ENCODE data around the gene PLEKHG3.
A peak's percentile ranks its signal among the peaks of the same experiment; 100 is the strongest.

PLEKHG3 gene

DNA sequence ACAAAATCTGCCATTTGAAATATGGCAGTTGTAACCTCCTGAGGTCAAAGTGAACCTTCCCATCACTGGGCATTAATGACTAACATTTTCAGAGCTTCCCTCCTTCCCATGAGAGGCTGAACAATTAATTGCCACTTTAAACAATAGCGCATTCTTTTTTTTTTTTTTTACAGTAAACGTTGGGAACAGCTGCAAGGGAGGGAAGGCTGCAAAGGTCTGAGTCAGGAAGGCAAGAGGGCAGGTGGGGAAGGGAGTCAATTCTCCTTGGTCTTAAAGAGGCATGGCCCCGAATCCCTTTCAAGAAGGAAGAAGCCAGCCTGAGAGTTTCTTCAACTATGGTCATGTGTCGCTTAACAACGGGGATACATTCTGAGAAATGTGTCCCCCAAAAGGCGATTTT is 41.0 kb upstream of the PLEKHG3 start:
- Mint-ChIP-seq H3K27me3 (ENCODE audit: low read depth, poor library complexity) (no peaks in the 10 kb centered on the region), H3K9me3 (peaks cover 12% of the 10 kb centered on the region), H3K4me1 (peaks cover 8% of the 10 kb centered on the region), H3K36me3 (ENCODE audit: low read depth) (no peaks in the 10 kb centered on the region), H3K4me3 (no peak overlapping the region), H3K27ac (no peak overlapping the region)
- DNase-seq = no peak
- TF ChIP-seq, protein P1, sequence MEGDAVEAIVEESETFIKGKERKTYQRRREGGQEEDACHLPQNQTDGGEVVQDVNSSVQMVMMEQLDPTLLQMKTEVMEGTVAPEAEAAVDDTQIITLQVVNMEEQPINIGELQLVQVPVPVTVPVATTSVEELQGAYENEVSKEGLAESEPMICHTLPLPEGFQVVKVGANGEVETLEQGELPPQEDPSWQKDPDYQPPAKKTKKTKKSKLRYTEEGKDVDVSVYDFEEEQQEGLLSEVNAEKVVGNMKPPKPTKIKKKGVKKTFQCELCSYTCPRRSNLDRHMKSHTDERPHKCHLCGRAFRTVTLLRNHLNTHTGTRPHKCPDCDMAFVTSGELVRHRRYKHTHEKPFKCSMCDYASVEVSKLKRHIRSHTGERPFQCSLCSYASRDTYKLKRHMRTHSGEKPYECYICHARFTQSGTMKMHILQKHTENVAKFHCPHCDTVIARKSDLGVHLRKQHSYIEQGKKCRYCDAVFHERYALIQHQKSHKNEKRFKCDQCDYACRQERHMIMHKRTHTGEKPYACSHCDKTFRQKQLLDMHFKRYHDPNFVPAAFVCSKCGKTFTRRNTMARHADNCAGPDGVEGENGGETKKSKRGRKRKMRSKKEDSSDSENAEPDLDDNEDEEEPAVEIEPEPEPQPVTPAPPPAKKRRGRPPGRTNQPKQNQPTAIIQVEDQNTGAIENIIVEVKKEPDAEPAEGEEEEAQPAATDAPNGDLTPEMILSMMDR (IDR thresholded peaks at IDR 0.05) = no peak

DNA sequence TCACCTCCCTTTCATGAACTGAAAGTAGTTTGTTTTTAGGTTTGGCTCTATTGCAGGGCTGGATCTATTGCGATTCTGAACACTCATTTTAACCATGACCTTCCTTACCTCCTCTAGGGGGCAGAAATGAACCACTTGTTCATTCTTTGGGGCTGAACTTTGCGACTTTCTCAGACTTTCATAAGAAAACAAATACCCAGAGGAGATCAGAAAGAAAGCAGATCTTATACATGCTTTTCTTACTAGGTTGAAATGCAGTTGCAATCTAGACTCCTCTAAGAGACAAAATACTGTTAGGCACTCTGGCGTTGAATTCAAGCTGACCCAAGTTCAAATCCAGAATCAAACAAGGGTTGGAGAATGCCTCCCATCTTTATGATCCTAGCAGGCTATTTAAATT is 32.6 kb upstream of the PLEKHG3 start:
- TF ChIP-seq, protein P1 (IDR thresholded peaks at IDR 0.05) = peak; percentile 59

GRCh38 chr14:64673316-64673715 is 30.9 kb upstream of the PLEKHG3 start:
- Mint-ChIP-seq H3K36me3 (ENCODE audit: low read depth) (no peaks in the 10 kb centered on the region), H3K9me3 (no peaks in the 10 kb centered on the region), H3K4me3 (no peak overlapping the region), H3K27ac (peak overlapping the region; percentile 57), H3K4me1 (peaks cover 28% of the 10 kb centered on the region), H3K27me3 (ENCODE audit: low read depth, poor library complexity) (peaks cover 4% of the 10 kb centered on the region)
- no peak for DNase-seq
- TF ChIP-seq, protein P1 (IDR thresholded peaks at IDR 0.05) = no peak

More for the DNA sequence above, 32.6 kb upstream of the PLEKHG3 start:
- Mint-ChIP-seq H3K27me3 (ENCODE audit: low read depth, poor library complexity) (no peaks in the 10 kb centered on the region), H3K4me1 (peaks cover 22% of the 10 kb centered on the region), H3K4me3 (no peak overlapping the region), H3K27ac (no peak overlapping the region), H3K9me3 (no peaks in the 10 kb centered on the region), H3K36me3 (ENCODE audit: low read depth) (no peaks in the 10 kb centered on the region)
- no peak for DNase-seq

DNA sequence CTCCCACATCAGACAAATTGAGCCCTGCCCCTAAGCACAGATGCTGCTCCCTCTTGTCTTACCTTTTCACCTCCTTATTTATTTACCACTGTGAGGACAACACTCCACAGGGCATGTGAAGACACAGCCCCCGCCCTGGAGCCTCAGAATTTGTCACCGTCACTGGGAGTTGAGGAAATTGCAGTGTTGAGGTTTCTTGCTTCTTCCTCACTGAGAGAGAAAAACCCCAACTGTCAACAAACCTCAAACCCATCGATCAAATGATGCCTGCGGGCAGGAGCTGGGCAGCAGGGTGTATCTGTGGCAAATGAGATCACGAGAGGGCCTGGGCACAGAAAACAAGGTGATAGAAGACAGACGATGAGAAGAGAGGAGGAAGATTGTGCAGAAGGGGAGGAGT is 30.5 kb upstream of the PLEKHG3 start:
- Mint-ChIP-seq H3K36me3 (ENCODE audit: low read depth) (no peaks in the 10 kb centered on the region), H3K4me1 (peaks cover 28% of the 10 kb centered on the region), H3K27ac (no peak overlapping the region), H3K9me3 (no peaks in the 10 kb centered on the region), H3K27me3 (ENCODE audit: low read depth, poor library complexity) (peaks cover 4% of the 10 kb centered on the region), H3K4me3 (no peak overlapping the region)
- TF ChIP-seq, protein P1 (IDR thresholded peaks at IDR 0.05) = no peak
- DNase-seq = no peak

DNA sequence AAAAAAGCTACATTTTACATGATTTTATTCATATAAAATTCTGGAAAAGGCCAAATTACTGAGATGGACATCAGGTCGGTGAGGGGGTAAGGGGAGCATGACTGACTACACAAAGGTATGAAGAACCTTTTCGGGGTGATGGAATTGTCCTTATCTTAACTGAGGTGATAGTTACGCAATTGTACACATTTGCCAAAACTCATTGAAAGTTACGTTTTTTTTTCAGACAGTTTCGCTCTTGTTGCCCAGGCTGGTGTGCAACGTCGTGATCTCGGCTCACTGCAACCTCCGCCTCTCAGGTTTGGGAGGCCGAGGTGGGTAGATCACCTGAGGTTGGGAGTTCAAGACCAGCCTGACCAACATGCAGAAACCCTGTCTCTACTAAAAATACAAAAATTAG is 29.4 kb upstream of the PLEKHG3 start:
- TF ChIP-seq, protein P1 (IDR thresholded peaks at IDR 0.05) = no peak
- no peaks in the 10 kb centered on the region for H3K36me3 Mint-ChIP-seq (ENCODE audit: low read depth)
- peaks cover 4% of the 10 kb centered on the region for H3K27me3 Mint-ChIP-seq (ENCODE audit: low read depth, poor library complexity)
- DNase-seq = no peak
- H3K4me3 Mint-ChIP-seq = no peak overlapping the region
- H3K4me1 Mint-ChIP-seq = peaks cover 33% of the 10 kb centered on the region
- no peaks in the 10 kb centered on the region for H3K9me3 Mint-ChIP-seq
- no peak overlapping the region for H3K27ac Mint-ChIP-seq

DNA sequence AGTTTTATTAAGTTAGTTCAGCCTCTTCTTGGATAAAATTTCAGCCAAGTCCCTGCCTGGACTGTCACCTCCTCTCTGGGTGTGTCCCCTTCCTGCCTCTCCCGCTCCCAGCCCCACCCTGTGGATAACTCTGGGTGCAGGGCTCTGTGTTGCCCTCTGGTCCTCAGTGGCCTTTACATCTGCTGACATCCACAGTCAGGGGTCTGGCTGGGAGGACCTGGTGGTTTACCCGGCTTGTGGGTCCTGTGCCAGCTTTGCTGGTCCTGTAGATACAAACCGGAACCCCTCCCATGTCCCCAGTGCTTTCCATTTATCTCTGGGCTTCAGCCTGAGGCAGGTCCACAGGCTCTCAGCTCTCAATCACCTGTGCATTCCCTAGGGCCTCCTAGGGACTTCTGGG is 28.9 kb upstream of the PLEKHG3 start:
- DNase-seq = no peak
- Mint-ChIP-seq H3K4me1 (peaks cover 38% of the 10 kb centered on the region), H3K36me3 (ENCODE audit: low read depth) (no peaks in the 10 kb centered on the region)

More for the DNA sequence above, 28.9 kb upstream of the PLEKHG3 start:
- no peak overlapping the region for H3K27ac Mint-ChIP-seq
- no peak overlapping the region for H3K4me3 Mint-ChIP-seq
- TF ChIP-seq, protein P1 (IDR thresholded peaks at IDR 0.05) = no peak
- no peaks in the 10 kb centered on the region for H3K9me3 Mint-ChIP-seq
- peaks cover 4% of the 10 kb centered on the region for H3K27me3 Mint-ChIP-seq (ENCODE audit: low read depth, poor library complexity)
